Astrocyte of the spinal cord (primary cell): ENCODE results near the gene LHX2.

Experiments
- DNase-seq: peaks from one replicate; pipeline ENCODE4 v3.0.0; 2011; ENCODE audit warnings: low read depth, low spot score
- H3K4me3 ChIP-seq: 2 replicates; pipeline ENCODE4 v1.5.1; 2011; ENCODE audit warnings: low read depth, mild to moderate bottlenecking, low read length, moderate library complexity
- CTCF ChIP-seq: IDR thresholded peaks from 2 replicates; pipeline ENCODE4 v1.5.1; 2012; ENCODE audit warnings: low read depth, mild to moderate bottlenecking, low read length, inconsistent platforms
- in situ Hi-C: cut with HindIII; loops from 2 replicates; pipeline ENCODE4 v1.10.0; 2017; ENCODE audit warnings: low sequenced_read_pairs

The LHX2 gene

GRCh38 chr9:124011460-124012301, at the start of gene LHX2:
TSS of gene LHX2 (plus strand) at chr9:124011768. CDS start at chr9:124012349, 581 bp downstream.
- in situ Hi-C loops, result no loop called here
- TF ChIP-seq CTCF, result no peak
- peak; percentile 55 for DNase-seq
- H3K4me3 ChIP-seq, result peak within 1 kb of the TSS; percentile 5

DNA sequence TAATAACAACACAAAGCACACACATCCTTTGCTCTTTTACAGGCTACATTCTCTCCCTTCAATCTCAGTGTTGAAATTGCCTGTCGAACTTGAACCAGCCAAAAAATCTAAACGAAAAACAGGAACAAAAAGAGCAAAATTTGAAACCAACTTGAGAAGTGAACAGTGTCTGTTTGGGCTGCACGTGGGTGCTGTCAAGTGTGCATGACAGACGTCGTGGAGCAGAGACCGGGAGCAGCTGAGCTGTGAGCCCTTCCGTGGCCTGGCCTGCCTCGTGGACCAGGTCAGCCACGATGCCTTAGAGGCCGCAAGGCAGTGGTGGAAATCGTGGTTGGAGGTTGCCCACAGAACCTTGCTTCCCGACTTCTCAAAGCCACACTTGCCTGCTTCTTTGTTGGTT, 46.8 kb upstream of the LHX2 start:
- no peak for DNase-seq
- H3K4me3 ChIP-seq, result no peak overlapping the region
- in situ Hi-C loops, result no loop called here
- no peak for TF ChIP-seq CTCF

- in situ Hi-C loops, result no loop called here
- no peak for TF ChIP-seq CTCF
- no peak overlapping the region for H3K4me3 ChIP-seq
- no peak for DNase-seq
Measured at GRCh38 chr9:123965801-123966686, 45.5 kb upstream of the LHX2 start.

- no peak for DNase-seq
- H3K4me3 ChIP-seq, result no peak overlapping the region
- in situ Hi-C loops, result no loop called here
- no peak for TF ChIP-seq CTCF
Measured at GRCh38 chr9:123967323-123967722, 44.2 kb upstream of the LHX2 start.

GRCh38 chr9:123972618-123973017, 39.0 kb upstream of the LHX2 start:
- H3K4me3 ChIP-seq, result no peak overlapping the region
- in situ Hi-C loops, result no loop called here
- DNase-seq, result no peak
- no peak for TF ChIP-seq CTCF

GRCh38 chr9:123973590-123974223, 37.9 kb upstream of the LHX2 start:
- no peak for TF ChIP-seq CTCF
- in situ Hi-C loops, result no loop called here
- H3K4me3 ChIP-seq, result no peak overlapping the region
- DNase-seq, result no peak
